Peyer's patch (tissue), 4 donors: ENCODE results near the gene TAAR8.

Experiments used
- CTCF ChIP-seq, 6 experiments: fragments of 450-650 bp in 4 of 6; fragments of 200-600 bp in 2 of 6; sonication (generic) in 1 of 6; IDR thresholded peaks; one replicate each; pipeline ENCODE4 v1.5.1; 2017 to 2019; ENCODE audit warnings: antibody characterized with exemption in 6 of 6, mild to moderate bottlenecking in 3 of 6, moderate library complexity in 1 of 6
- POLR2A ChIP-seq, 2 donors: fragments of 450-650 bp; IDR thresholded peaks; one replicate each; pipeline ENCODE4 v1.5.1; 2017; ENCODE audit warnings: antibody characterized with exemption in 2 of 2, mild to moderate bottlenecking in 2 of 2, moderate library complexity in 2 of 2

GRCh38 chr6:132590362-132590761, 37.9 kb downstream of the TAAR8 start:
- TF ChIP-seq CTCF (IDR thresholded peaks at IDR 0.05) (no peak), POLR2A (IDR thresholded peaks at IDR 0.05) (no peak)
